GM12864 (cell line): Measurements from ENCODE around the gene IGSF21.

Experiments
- DNase-seq: peaks from one replicate; pipeline ENCODE4 v3.0.0-alpha.2; 2011; ENCODE audit warnings: low read depth
- H3K4me3 ChIP-seq: 2 replicates; pipeline ENCODE4 v1.5.1; 2011; ENCODE audit warnings: mild to moderate bottlenecking, low read depth, low read length, control low read depth
- TF ChIP-seq, protein P1 (sequence below): IDR thresholded peaks from 2 replicates; pipeline ENCODE4 v1.5.1; 2011; ENCODE audit warnings: low read depth, mild to moderate bottlenecking, moderate library complexity, low read length, control low read depth, inconsistent platforms; ENCODE audit errors: missing control alignments

The IGSF21 gene

GRCh38 chr1:18312961-18313360, 205.4 kb downstream of the IGSF21 start:
- TF ChIP-seq, protein P1, sequence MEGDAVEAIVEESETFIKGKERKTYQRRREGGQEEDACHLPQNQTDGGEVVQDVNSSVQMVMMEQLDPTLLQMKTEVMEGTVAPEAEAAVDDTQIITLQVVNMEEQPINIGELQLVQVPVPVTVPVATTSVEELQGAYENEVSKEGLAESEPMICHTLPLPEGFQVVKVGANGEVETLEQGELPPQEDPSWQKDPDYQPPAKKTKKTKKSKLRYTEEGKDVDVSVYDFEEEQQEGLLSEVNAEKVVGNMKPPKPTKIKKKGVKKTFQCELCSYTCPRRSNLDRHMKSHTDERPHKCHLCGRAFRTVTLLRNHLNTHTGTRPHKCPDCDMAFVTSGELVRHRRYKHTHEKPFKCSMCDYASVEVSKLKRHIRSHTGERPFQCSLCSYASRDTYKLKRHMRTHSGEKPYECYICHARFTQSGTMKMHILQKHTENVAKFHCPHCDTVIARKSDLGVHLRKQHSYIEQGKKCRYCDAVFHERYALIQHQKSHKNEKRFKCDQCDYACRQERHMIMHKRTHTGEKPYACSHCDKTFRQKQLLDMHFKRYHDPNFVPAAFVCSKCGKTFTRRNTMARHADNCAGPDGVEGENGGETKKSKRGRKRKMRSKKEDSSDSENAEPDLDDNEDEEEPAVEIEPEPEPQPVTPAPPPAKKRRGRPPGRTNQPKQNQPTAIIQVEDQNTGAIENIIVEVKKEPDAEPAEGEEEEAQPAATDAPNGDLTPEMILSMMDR: no peak
- H3K4me3 ChIP-seq: no peak overlapping the region
- no peak for DNase-seq

DNA sequence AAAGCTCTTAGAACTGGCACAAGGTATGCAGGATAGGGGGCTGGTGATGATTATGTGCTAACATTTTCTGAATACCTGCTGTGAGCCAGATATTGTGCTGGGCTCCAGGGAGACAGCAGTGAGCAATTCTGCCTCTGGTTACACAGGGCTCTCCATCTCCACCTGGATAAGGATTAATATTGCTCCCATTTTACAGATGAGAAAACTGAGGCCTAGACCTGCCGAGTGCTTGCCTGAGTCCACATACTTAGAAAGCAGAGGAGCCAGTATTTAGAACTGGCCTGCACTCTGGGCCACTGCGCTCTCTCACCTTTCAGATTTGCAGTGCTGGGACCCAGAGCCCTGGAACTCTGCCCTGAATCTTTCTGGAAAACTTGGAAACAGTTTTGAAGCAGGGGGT, 205.9 kb downstream of the IGSF21 start:
- no peak for DNase-seq
- TF ChIP-seq, protein P1: no peak
- H3K4me3 ChIP-seq: no peak overlapping the region

GRCh38 chr1:18314399-18314798, 206.8 kb downstream of the IGSF21 start:
- H3K4me3 ChIP-seq: no peak overlapping the region
- no peak for DNase-seq
- TF ChIP-seq, protein P1: no peak

GRCh38 chr1:18315449-18315848, 207.9 kb downstream of the IGSF21 start:
- TF ChIP-seq, protein P1: no peak
- no peak overlapping the region for H3K4me3 ChIP-seq
- no peak for DNase-seq

DNA sequence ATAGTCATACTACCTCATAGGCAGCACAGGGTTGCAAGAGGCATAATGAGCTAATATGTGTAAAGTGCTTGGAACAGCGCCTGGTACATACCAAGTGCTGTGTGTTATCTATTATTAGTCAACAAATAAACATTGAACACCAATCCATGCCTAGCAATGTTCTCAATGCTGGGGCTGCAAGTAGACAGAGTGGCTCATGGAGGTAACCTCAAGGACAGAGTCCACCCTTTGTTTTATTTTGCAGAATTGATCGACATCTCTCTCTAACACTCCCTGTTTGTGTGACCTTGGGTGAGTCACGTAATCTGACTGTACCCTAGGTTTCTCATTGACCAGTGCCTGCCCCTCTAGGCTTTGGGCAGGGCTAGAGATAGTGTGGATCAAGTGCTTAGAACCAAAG, 209.2 kb downstream of the IGSF21 start:
- H3K4me3 ChIP-seq: no peak overlapping the region
- DNase-seq: no peak
- TF ChIP-seq, protein P1: no peak

GRCh38 chr1:18319099-18319498, 211.5 kb downstream of the IGSF21 start:
- DNase-seq: no peak
- TF ChIP-seq, protein P1: no peak
- no peak overlapping the region for H3K4me3 ChIP-seq

DNA sequence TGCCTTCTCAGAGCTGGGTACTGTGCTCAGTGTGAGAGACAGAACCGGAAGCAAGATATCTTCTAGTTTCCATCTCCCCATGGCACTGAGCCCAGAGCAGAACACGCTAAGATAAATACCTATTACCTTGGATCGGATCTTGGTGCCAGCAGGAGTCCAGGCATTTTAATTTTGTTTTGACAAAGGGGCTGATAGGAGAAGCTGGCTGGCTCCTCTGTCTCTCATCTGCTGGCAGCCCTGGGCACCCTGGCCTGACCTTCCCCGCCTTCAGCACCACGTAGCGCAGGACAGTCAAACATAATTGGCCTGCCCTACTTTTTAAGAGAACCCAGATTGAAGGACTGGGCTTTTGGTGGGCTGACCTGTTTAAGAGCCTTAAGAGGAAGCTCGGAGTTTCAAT, 212.5 kb downstream of the IGSF21 start:
- TF ChIP-seq, protein P1: no peak
- DNase-seq: no peak
- H3K4me3 ChIP-seq: no peak overlapping the region
